ENCODE results near the gene MMP13. TPM values are rescaled to one million over a fixed set of nuclear protein-coding genes. Genes with fewer than 3 reads are reported as not detected.

Gene MMP13
- total RNA-seq, 1 experiment from 2014 or later, result 2.4 TPM

DNA sequence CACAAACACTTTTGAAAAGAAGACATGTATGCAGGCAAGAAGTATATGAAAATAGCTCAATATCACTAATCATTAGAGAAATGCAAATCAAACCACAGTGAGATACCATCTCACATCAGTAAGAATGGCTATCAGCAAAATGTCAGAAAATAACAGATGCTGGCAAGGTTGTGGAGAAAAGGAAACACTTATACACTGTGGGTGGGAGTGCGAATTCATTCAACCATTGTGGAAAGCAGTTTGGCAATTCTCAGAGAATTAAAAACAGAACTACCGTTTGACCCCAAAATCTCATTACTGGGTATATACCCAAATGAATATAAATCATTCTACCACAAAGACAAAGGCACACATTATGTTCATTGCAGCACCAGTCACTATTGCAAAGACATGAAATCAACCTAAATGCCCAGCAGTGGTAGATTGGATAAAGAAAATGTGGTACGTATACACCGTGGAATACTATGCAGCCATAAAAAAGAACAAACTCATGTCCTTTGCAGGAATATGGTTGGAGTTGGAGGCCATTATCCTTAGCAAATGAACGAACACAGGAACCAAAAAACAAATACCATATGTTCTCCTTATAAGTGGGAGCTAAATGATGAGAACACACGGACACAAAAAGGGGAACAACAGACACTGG lies 18.5 kb downstream of the MMP13 start:
- Histone ChIP-seq H4K20me1 (ENCODE audit: low read length) (no peaks in the 10 kb centered on the region), H3K9me3 (ENCODE audit: low read length) (no peaks in the 10 kb centered on the region), H3K27ac (ENCODE audit: low read length) (no peak overlapping the region), H3K9ac (ENCODE audit: low read length) (no peak overlapping the region), H3K9me2 (replicated peaks; ENCODE audit: low read length) (no peaks in the 10 kb centered on the region), H3K36me3 (ENCODE audit: low read depth, low read length) (no peaks in the 10 kb centered on the region), H3K4me1 (ENCODE audit: insufficient read depth, low read length) (peaks cover 11% of the 10 kb centered on the region; the same call in 1 of the 2 replicates), H2AFZ (ENCODE audit: low read length) (no peak overlapping the region), H3K4me2 (ENCODE audit: low read length) (no peak overlapping the region), H3K4me3 (ENCODE audit: low read length) (no peak overlapping the region), H3K27me3 (ENCODE audit: low read length) (no peaks in the 10 kb centered on the region), H3K79me2 (ENCODE audit: low read length) (no peaks in the 10 kb centered on the region), H3F3A (ENCODE audit: low read length, unreplicated experiment) (no peaks in the 10 kb centered on the region)
- no peak for ATAC-seq
- BruUV-seq (replicated peaks), result no TSS peak
- ChIA-PET POLR2A (ENCODE audit: unreplicated experiment) (no interaction called here), CTCF (no interaction called here)
- intact Hi-C loops (cut with micrococcal nuclease), result no loop called here
- TF ChIP-seq EZH2phosphoT487 (IDR thresholded peaks at IDR 0.05; ENCODE audit: borderline replicate concordance, low read length) (no peak), EZH2 (IDR thresholded peaks at IDR 0.05; ENCODE audit: low read length, unreplicated experiment) (no peak)
- TF ChIP-seq, protein P1, sequence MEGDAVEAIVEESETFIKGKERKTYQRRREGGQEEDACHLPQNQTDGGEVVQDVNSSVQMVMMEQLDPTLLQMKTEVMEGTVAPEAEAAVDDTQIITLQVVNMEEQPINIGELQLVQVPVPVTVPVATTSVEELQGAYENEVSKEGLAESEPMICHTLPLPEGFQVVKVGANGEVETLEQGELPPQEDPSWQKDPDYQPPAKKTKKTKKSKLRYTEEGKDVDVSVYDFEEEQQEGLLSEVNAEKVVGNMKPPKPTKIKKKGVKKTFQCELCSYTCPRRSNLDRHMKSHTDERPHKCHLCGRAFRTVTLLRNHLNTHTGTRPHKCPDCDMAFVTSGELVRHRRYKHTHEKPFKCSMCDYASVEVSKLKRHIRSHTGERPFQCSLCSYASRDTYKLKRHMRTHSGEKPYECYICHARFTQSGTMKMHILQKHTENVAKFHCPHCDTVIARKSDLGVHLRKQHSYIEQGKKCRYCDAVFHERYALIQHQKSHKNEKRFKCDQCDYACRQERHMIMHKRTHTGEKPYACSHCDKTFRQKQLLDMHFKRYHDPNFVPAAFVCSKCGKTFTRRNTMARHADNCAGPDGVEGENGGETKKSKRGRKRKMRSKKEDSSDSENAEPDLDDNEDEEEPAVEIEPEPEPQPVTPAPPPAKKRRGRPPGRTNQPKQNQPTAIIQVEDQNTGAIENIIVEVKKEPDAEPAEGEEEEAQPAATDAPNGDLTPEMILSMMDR (conservative IDR thresholded peaks at IDR 0.05; ENCODE audit: low read depth, low read length), result no peak
- DNase-seq, result no peak

DNA sequence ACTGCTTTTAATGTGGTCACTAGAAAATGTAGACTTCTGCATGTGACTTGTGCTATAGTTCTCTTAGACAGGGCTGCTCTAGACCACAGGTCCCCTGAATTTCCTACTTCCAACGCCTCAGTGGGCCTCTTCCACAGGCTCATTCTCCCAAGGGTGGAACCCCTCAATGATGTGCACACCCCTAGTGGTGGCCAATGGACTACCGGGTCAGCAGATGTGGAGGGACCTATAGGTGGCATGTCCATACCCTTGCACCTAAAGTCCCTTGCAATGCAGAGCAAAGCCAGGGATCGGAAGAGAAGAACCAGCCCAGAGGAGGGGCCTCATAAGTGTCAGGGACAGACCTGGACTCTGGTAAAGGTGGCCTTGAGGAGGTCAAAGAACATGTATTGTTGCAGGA lies 20.0 kb downstream of the MMP13 start:
- Histone ChIP-seq H3K4me2 (ENCODE audit: low read length) (no peak overlapping the region), H3K4me1 (ENCODE audit: insufficient read depth, low read length) (0 out of 2 replicates have a peak, but pooled peaks cover under 1% of the 10 kb centered on the region), H3K27ac (ENCODE audit: low read length) (no peak overlapping the region), H3K9me3 (ENCODE audit: low read length) (no peaks in the 10 kb centered on the region), H3K4me3 (ENCODE audit: low read length) (no peak overlapping the region), H3K9ac (ENCODE audit: low read length) (no peak overlapping the region), H3K79me2 (ENCODE audit: low read length) (no peaks in the 10 kb centered on the region), H3K27me3 (ENCODE audit: low read length) (0 out of 2 replicates have a peak, but pooled peaks cover 3% of the 10 kb centered on the region), H2AFZ (ENCODE audit: low read length) (no peak overlapping the region), H4K20me1 (ENCODE audit: low read length) (no peaks in the 10 kb centered on the region), H3K36me3 (ENCODE audit: low read depth, low read length) (no peaks in the 10 kb centered on the region), H3F3A (ENCODE audit: low read length, unreplicated experiment) (no peaks in the 10 kb centered on the region), H3K9me2 (replicated peaks; ENCODE audit: low read length) (no peaks in the 10 kb centered on the region)
- BruUV-seq (replicated peaks), result no TSS peak
- ChIA-PET CTCF (interaction anchor here (0.7 kb wide), 2 partner anchors 170 to 483 kb away, joined by 3 to 5 read pairs; no protein-coding TSS in a partner anchor), POLR2A (ENCODE audit: unreplicated experiment) (no interaction called here)
- ATAC-seq (no peak), DNase-seq (no peak)
- no peak for TF ChIP-seq EZH2phosphoT487 (IDR thresholded peaks at IDR 0.05; ENCODE audit: borderline replicate concordance, low read length)
- TF ChIP-seq, protein P1 (conservative IDR thresholded peaks at IDR 0.05; ENCODE audit: low read depth, low read length), result peak; percentile 48; the same call in 1 of the 2 replicates
- intact Hi-C loops (cut with micrococcal nuclease), result no loop called here

DNA sequence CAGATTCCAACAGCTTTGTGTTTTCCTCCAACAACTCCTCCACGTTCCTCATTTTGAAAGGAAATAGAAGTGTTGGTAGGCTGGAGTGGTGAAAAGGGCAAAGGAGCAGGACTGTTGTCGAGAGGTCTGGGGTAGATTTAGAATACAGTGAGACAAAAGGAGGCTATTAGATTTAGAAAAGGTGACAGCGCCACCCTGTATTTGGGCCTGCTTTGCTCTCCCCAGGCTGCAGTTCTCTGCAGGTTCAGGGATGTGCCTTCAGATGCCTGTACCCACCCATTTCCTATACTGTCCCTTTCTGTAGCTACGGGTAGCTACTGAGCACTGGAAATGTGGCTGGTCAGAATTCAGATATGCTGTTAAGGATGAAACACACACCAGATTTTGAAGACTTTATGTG lies 20.8 kb downstream of the MMP13 start:
- ChIA-PET POLR2A (ENCODE audit: unreplicated experiment) (no interaction called here), CTCF (interaction anchor here (0.7 kb wide), 2 partner anchors 171 to 483 kb away, joined by 3 to 5 read pairs; no protein-coding TSS in a partner anchor)
- Histone ChIP-seq H3F3A (ENCODE audit: low read length, unreplicated experiment) (no peaks in the 10 kb centered on the region), H3K9ac (ENCODE audit: low read length) (no peak overlapping the region), H3K79me2 (ENCODE audit: low read length) (no peaks in the 10 kb centered on the region), H3K4me1 (ENCODE audit: insufficient read depth, low read length) (no peaks in the 10 kb centered on the region), H3K27me3 (ENCODE audit: low read length) (0 out of 2 replicates have a peak, but pooled peaks cover 3% of the 10 kb centered on the region), H3K9me3 (ENCODE audit: low read length) (no peaks in the 10 kb centered on the region), H3K4me2 (ENCODE audit: low read length) (no peak overlapping the region), H3K4me3 (ENCODE audit: low read length) (no peak overlapping the region), H4K20me1 (ENCODE audit: low read length) (no peaks in the 10 kb centered on the region), H3K9me2 (replicated peaks; ENCODE audit: low read length) (no peaks in the 10 kb centered on the region), H2AFZ (ENCODE audit: low read length) (no peak overlapping the region), H3K27ac (ENCODE audit: low read length) (no peak overlapping the region), H3K36me3 (ENCODE audit: low read depth, low read length) (no peaks in the 10 kb centered on the region)
- ATAC-seq (no peak), DNase-seq (no peak)
- TF ChIP-seq, protein P1 (conservative IDR thresholded peaks at IDR 0.05; ENCODE audit: low read depth, low read length), result no peak
- no peak for TF ChIP-seq EZH2 (IDR thresholded peaks at IDR 0.05; ENCODE audit: low read length, unreplicated experiment)
- TF ChIP-seq EZH2phosphoT487 (IDR thresholded peaks at IDR 0.05; ENCODE audit: borderline replicate concordance, low read length), result no peak
- intact Hi-C loops (cut with micrococcal nuclease), result no loop called here
- no TSS peak for BruUV-seq (replicated peaks)

Data from PC-3 (cell line).